HG03520 (cell line): ENCODE results near the gene SDF4.
"Not testable (repeated sequence)": the region's sequence is repeated elsewhere in the genome, so short reads cannot be mapped to it uniquely, and the experiment has no call there.

Experiments
- ATAC-seq: cut with Tn5 transposase; IDR thresholded peaks from one replicate; pipeline ENCODE4 v1.9.1; 2021; ENCODE audit warnings: mild to moderate bottlenecking, moderate library complexity; ENCODE audit not compliant: unreplicated experiment

Gene SDF4

DNA sequence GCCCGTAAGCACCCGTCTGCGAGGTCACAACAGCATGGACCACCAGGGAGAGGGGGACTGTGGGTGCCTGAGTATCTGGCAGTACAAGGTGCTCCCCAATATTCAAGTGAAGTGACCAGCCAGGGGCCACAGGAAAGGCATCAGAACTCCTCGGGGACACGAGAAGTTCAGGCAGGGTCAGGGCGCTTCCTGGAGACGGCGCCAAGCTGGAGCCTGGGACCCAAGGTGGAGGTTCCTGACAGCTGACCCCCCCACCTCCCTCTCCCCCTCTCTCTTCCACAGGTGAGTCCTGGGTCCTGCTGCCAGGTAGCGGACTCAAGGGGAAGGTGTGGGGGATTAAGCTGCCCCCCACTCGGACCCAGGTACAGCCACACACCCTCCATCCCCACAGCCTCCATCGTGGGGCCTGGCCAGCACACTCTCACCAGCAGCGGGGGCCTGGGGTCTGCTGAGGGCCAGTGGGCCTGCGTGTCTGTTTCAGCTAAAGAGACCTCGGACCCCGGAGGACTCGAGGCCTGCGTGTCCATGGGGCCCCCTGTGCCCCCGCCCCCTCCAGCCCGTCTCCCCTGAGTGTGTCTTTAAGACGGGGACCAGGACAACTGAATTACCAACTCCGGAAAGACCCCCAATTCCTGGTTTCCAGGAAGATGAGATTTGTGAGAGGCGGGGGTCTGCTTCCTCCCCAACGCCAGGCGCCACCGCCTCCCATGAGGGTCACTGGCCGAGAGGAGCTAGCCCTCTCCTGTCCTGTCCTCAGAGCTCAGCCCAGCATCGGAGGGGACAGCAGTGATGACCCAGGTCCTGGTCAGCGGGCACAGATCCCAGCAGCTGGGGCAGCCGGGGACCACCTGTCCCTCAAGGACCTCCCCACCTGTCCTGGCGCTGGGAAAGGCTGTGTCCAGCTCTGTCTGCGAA is 31.6 kb downstream of the SDF4 start:
- no peak for ATAC-seq

DNA sequence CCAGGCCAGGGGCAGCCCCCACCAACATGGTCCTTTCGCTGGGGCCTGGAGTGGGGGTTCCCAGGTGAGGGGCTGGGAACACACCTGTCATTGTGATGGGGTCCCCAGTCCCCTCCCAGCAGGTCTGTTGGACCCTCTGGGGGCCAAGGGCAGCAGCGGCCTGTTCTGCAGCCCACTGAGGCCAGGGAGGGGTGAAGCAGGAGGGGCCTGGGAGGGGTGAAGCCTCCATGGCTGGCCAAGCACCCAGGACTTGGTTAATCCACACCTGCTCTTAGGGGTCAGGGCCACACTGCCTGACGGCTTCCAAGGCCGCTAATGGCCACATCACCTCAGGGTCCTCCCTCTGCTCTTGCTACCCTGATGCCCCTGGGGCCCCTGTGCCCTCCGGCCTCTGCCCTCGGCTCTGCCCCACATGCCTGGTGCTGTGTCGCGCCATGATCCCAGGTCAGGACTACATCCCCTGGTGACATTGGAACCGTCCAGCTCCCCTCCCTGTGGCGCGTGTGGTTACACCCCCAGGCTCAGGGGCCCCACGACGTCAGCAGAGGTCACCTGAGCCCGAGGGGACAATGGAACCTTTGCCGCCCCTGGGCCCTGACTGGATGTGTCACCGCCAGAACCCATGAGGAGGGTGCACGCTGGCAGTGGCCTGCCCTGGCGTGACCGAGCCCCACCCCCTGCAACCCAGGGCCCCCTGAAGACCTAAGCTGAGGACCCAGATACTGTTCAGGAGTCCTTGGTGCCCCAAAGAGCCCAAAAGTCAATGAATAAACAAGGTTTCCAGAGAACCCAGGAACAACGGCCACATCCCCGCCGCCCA is 32.5 kb downstream of the SDF4 start:
- ATAC-seq, result no peak

DNA sequence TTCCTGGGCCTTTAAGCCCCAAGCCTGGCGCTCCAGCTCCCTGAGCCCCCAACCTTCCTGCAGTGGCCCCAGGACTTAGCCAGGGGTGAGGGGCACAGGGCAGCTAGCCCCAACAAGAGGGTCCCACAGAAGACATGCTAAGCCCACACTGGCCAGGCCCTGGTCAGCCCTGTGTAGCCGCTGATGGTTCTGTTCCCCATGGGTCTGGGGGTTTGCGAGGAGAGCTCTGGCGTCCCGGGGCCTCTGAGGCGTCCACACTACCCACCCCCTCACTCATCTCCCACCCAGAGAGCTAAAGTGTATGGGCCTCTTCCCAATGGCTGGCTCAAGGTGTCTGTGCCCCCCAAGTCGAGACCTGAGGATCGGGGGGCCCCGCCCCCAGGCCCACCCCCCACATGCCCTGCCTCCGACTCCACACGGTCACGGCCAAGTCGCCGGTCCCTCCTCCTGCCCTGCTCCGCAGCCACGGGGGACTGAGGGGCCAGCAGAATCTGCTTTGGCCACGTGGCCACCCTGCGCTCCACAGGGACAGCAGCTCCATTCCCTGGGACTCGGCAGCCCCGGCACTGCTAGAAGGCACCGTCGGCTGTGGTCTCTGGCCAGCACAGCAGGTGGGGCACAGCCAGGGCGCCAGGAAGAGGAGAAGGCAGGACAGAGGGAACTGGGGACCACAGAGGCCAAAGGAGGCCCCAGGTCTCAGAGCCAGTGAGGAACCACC is 33.2 kb downstream of the SDF4 start:
- no peak for ATAC-seq

DNA sequence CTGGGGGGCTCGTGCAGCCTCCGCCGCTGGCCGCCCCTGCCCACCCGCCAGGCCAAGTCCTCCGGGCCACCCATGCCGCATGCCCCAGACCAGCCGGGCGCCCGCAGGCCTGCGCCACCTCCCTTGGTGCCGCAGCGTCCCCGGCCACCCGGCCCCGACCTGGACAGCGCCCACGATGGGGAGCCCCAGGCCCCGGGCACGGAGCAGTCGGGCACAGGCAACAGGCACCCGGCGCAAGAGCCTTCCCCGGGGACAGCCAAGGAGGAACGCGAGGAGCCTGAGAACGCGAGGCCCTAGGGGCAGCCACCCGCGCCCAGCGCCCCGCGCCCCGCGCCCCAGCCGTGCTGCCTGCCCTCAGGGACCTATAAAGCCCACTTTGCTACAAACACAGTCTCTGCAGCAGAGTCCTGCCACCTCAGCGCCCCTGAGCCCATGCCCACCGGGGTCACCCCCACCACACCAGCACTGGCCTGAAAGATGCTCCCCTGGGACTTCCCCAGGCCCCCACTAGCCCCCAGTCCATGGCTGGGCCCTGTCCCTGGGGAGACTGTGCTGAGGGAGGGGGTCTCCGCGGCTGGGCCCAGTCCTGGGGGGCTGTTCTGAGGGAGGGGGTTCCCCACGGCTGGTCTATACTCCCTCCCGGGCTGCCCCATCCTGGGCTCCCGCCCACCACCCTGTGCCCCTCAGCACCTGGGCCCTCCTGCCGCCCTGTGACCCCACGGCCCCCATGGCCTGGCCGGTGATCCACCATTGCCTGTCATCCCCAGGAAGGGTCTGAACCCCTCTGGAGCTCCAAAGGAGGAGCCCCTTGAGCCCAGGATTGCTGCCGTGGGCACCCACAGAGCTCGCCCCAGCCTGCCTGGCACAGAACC is 34.0 kb downstream of the SDF4 start:
- no peak for ATAC-seq

DNA sequence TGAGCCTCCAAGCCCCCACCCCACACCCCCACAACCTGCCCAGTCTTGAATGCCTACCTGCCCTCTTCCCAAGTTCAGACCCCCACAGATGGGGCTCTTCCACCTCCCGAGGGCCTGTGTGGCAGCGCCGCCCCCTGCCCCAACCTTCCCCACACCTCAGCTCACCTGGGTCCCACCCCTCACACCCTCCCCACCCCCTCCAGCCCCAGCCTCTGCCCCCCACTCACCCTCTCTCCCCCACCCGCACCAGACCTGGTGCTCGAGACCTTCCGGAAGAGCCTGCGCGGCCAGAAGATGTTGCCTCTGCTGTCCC is 34.7 kb downstream of the SDF4 start:
- no peak for ATAC-seq

DNA sequence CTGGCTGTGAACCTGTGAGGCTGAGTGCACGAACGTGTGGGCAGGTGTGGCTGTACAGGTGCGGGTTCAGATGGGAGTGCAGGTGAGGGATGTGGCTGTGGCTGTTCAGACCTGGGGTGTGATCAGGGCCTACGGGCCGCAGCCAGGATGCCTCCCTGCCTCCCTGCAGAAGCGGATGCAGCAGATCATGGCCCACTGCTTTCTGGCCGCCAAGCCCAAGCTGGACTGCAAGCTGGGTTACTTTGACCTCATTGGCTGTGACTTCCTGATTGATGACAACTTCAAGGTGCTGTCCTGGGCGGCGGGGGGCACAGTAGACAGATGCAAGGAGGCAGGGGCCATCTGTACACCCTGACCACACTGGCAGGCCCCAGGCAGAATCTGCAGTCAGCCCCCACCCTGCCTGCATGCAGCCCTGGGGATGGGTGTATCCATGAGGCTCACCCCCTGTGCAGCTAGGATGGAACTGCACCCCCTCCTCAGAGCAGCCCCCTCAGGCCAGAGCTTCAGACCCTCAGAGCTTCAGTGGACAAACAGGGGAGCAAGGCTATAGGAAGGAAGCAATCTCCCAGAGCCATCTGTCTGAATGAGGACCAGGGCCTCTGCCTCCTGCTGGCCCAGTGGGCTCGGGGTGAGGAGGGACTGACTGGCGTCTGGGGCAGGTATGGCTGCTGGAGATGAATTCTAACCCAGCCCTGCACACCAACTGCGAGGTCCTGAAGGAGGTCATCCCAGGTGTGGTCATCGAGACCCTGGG is 35.2 kb downstream of the SDF4 start:
- ATAC-seq, result no peak

DNA sequence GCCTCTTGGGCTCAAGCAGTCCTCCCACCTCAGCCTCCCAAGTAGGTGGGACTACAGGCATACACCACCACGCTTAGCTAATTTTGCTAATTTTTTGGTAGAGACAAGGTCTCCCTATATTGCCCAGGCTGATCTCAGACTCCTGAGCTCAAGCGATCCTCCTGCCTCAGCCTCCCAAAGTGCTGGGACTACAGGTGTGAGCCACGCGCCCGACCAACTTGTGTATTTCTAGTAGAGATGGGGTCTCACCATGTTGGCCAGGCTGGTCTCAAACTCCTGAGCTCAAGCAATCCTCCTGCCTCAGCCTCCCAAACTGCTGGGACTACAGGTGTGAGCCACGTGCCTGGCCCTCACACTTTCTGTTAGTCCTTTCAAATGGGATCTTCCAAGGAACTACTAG is 36.1 kb downstream of the SDF4 start:
- ATAC-seq, result not testable (repeated sequence)

DNA sequence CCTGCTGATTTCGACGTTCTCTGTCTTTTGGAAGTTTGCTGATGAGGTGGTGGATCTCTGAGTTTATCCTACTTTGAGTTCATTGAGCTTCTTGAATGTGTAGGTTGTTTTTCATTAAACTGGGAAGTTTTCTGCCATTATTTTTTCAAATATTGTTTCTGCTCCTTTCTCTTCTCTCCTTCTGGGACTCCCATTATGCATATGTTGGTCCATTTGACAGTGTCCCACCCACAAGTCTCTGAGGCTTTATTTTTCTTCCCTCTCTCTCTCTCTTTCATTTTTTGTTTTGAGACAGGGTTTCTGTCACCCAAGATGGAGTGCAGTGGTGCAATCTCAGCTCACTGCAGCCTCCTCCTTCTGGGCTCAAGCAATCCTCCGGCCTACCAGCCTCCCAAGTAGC is 37.1 kb downstream of the SDF4 start:
- no peak for ATAC-seq

DNA sequence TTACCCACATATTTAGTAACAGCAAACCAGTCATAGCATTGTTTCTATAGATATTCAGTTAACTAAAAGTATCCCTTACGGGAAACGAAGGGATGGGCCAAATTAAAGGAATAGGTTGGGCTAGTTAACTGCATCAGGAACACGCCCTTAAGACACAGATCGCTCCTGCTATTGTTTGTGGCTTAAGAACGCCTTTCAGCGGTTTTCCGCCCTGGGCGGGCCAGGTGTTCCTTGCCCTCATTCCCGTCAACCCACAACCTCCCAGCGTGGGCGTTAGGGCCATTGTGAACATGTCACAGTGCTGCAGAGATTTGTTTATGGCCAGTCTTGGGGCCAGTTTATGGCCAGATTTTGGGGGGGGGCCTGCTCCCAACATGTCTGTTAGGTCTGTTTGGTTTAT is 40.1 kb downstream of the SDF4 start:
- ATAC-seq, result no peak

DNA sequence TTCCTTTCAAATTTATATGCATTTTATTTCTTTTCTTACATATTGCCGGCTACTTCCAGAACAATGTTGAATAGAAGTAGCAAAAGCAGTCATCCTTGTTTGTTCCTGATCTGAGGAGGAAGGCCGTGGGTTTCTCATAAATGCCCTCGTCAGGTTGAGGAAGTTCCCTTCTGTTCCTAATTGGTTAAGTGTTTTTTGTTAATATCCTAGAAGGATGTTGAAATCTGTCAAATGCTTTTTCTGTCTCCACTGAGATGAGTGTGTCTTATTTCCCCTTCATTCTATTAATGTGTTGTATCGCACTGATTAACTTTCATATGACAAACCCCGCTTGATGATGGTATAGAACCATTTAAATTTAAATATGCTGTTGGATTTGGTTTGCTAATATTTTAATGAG is 42.7 kb downstream of the SDF4 start:
- no peak for ATAC-seq

DNA sequence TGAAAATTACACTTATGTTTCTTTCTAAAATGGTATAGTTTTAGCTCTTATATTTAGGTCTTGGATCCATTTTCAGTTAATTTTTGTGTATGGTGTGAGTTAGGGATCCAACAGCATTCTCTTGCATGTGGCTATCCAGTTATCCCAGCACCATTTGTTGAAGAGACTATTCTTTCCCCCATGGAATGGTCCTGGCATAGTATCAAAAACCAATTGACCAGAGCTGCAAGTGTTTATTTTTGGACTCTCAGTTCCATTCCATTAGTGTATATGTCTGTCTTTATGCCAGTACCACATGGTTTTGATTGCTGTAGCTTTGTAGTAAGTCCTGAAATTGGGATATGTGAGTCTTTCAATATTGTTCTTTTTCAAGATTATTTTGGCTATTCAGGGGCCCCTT is 43.9 kb downstream of the SDF4 start:
- ATAC-seq, result no peak

DNA sequence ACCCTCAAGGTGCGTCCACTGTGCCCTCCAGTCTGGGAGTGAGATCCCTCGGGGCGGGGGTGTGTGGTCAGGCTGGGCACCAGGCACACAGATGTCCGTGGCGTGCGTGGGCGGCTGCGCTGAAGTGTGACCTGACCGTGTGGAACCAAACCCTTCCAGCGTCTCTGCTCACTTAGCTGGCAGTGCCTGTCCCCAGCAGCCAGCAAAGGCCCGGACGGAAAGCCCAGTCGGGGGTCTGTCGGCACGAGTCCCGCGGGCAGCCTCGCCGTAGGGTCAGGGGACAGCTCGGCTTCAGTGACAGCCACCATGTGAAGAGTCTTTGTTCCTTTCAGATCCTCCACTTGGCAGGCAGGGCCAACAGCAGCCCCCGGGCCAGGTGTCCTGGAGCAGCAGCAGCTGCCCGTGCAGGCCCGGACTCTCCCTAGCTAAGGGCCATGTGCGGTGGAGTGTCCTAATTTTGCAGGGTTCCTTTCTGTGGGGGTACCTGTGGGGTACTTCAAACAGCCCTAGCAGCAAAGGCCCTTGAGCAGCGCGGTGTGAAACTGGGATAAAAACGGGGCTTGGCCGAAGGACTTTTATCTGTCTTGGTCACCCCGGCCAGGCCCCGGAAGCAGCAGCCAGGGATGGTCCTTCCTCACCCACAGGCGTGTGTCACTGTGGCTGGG is 46.6 kb downstream of the SDF4 start:
- ATAC-seq, result no peak

DNA sequence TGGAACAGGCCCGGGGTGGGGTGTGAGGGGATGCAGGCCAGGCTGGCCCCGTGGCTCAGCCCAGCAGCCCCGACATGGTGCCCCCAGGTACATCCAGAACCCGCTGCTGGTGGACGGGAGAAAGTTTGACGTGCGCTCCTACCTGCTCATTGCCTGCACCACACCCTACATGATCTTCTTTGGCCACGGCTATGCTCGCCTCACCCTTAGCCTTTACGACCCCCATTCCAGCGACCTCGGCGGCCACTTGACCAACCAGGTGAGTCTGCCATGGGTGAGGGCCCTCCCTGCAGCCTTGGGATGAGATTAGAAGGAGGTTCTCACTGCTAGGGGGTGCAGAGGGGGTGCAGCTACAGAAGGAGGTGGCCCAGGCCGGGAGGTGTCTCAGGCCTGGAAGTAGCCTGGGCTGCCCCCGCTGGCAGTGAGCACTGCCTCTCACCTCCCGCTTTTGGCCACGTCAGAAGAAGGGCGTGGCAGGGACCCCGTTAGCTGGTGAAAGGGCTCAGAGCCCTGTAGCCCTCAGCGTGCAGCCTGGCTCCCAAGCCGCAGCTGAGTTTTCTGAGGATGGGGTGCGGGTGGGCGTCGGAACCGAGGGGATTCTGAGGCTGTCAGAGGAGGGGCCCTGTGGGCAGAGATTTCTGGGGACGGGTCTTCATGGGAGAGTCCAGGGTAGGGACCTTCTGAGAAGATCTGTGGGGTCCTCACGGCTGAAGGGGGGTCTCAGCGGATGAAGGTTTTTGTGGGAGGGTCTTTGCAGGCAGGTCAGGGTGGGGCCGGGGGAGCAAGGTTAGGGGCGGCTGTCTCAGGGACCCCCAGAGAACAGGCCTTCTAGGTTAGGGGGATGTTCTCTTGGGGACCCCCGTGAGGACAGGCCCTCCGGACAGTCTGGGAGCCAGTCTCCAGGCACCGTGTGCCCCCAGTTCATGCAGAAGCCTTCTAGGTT is 47.7 kb downstream of the SDF4 start:
- no peak for ATAC-seq

DNA sequence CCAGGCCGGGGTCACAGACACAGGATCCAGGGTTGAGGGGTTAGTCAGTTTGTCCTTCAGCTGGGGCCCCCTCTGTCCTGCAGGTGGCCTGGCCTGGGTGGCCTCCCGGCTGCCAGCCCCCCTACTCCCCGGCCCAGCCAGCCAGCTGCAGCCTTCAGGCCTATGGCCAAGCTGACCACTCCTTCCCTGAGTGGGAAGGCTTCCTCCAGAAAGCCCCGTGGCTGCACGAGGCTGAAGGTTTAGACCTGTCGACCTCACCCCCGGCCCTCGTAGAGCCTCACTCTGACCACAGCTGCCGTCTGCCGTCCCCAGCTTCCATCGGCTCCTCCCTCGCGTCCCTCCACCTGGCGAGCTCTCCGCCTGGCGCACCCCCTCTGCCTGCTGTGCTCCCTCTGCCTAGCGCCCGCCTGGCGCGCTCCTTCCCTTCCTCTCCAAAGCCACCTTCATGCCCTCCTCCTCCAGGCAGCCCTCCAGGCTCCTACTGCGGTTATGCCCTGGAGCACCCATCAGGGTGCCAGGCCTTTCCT is 48.5 kb downstream of the SDF4 start:
- ATAC-seq, result no peak

DNA sequence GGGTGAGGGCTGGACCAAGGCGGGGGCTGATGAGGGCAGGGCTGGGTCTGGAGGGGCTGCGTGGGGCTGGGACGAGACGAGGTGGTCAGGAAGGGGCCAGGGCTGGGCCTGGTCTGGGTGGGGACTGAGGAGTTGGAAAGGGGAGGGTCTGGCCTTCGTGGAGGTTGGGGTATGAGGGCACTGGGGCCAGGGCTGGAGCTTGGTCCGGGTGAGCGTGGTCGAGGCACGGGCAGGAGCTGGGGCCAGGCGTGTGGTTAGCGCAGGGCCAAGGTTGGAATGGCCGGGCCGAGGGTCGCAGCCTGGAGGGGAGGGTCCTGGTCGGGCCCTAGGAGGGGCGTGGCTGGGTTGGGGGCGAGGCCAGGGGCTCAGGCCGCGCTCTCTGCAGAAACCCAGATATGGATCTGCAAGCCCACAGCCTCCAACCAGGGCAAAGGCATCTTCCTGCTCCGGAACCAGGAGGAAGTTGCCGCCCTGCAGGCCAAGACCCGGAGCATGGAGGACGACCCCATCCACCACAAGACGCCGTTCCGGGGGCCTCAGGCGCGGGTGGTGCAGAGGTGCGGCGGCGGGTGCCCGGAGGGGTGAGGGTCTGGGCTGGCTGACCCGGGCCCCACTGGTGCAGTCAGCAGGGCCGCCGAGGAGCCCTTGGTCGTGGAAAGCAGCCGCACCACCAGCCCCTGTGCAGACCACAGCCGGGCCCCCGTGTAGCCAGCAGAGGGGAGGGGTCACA is 49.1 kb downstream of the SDF4 start:
- no peak for ATAC-seq

DNA sequence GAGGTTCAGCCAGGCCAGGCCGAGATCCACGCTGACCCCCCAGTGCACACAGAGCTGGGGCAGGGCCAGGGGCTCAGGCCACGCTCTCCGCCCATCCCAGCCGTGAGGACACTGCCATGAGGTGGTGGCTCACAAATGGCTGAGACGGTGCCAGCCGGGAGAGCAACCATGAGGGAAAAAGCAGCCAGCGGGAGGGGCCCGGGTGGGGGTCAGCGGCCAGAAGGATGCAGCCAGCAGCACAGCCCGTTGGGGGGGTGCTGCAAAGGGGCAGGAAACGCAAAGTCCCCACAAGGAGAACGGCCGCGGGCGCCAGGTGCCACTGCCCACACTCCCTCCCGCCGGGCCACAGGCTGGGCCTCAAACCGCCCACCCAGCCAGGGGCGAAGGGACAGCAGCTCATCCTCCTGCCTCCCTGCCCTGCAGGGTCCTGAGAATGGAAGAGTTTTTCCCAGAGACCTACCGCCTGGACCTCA is 49.8 kb downstream of the SDF4 start:
- no peak for ATAC-seq
